ENCODE results near the gene KCNH4. TPM values are rescaled to one million over a fixed set of nuclear protein-coding genes. Genes with fewer than 3 reads are reported as not detected.

KCNH4 gene
- total RNA-seq, 2 experiments from 2014 or later, result not detected

- H3K79me2 ChIP-seq (ENCODE audit: insufficient read depth, low read depth, low read length), result peaks cover 63% of the 10 kb centered on the region
- no TSS peak for BruUV-seq (replicated peaks)
- H3K9me3 ChIP-seq (ENCODE audit: low read length), result no peaks in the 10 kb centered on the region
- H3K4me2 ChIP-seq (ENCODE audit: low read length), result no peak overlapping the region
- H3K4me3 ChIP-seq (ENCODE audit: low read depth, low read length, poor library complexity, severe bottlenecking), result no peak overlapping the region
- H3K36me3 ChIP-seq (ENCODE audit: insufficient read depth, low read length), result peaks cover 67% of the 10 kb centered on the region
- no peak overlapping the region for H2AFZ ChIP-seq (ENCODE audit: low read length)
- intact Hi-C loops (cut with micrococcal nuclease; ENCODE audit: unreplicated experiment), result no loop called here
- DNase-seq (ENCODE audit: low spot score), result no peak
- ChIA-PET CTCF (ENCODE audit: unreplicated experiment) (no interaction called here), POLR2A (no interaction called here)
- H4K20me1 ChIP-seq (ENCODE audit: insufficient read depth, low read length), result no peaks in the 10 kb centered on the region
- H3K4me1 ChIP-seq (ENCODE audit: insufficient read depth, low read length, poor library complexity, severe bottlenecking), result peaks cover 54% of the 10 kb centered on the region
- no peak overlapping the region for H3K27ac ChIP-seq (ENCODE audit: low read depth, low read length, poor library complexity, severe bottlenecking)
- TF ChIP-seq CTCF (conservative IDR thresholded peaks at IDR 0.05; ENCODE audit: low read length), result no peak
- TF ChIP-seq EZH2phosphoT487 (IDR thresholded peaks at IDR 0.05; ENCODE audit: borderline replicate concordance, low read depth, low read length), result no peak
- H3K9me2 ChIP-seq (ENCODE audit: insufficient read depth, low read length), result no peaks in the 10 kb centered on the region
These were observed 42.0 kb downstream of the KCNH4 start for GRCh38 chr17:42138749-42139492.

- no peaks in the 10 kb centered on the region for H3K9me3 ChIP-seq (ENCODE audit: low read length)
- H3K27ac ChIP-seq (ENCODE audit: low read depth, low read length, poor library complexity, severe bottlenecking), result peak overlapping the region; percentile 94
- peaks cover 70% of the 10 kb centered on the region for H3K79me2 ChIP-seq (ENCODE audit: insufficient read depth, low read depth, low read length)
- H3K4me1 ChIP-seq (ENCODE audit: insufficient read depth, low read length, poor library complexity, severe bottlenecking), result peaks cover 61% of the 10 kb centered on the region
- H2AFZ ChIP-seq (ENCODE audit: low read length), result no peak overlapping the region
- TF ChIP-seq EZH2phosphoT487 (IDR thresholded peaks at IDR 0.05; ENCODE audit: borderline replicate concordance, low read depth, low read length) (no peak), CTCF (conservative IDR thresholded peaks at IDR 0.05; ENCODE audit: low read length) (no peak)
- POLR2A ChIA-PET, result interaction anchor here (0.6 to 1.2 kb wide), 3 partner anchors 13 to 254 kb away, joined by 3 to 5 read pairs (median 3); no protein-coding TSS in a partner anchor
- DNase-seq (ENCODE audit: low spot score), result no peak
- no peaks in the 10 kb centered on the region for H3K9me2 ChIP-seq (ENCODE audit: insufficient read depth, low read length)
- H3K4me3 ChIP-seq (ENCODE audit: low read depth, low read length, poor library complexity, severe bottlenecking), result peak overlapping the region; percentile 35
- CTCF ChIA-PET (ENCODE audit: unreplicated experiment), result no interaction called here
- 0 out of 2 replicates have a peak, but pooled peaks cover 5% of the 10 kb centered on the region for H4K20me1 ChIP-seq (ENCODE audit: insufficient read depth, low read length)
- H3K36me3 ChIP-seq (ENCODE audit: insufficient read depth, low read length), result peaks cover 51% of the 10 kb centered on the region
- H3K4me2 ChIP-seq (ENCODE audit: low read length), result peak overlapping the region; percentile 62
- no TSS peak for BruUV-seq (replicated peaks)
- intact Hi-C loops (cut with micrococcal nuclease; ENCODE audit: unreplicated experiment), result no loop called here
These were observed 44.3 kb downstream of the KCNH4 start for GRCh38 chr17:42136654-42137051.

Data from OCI-LY7 (cell line).